Measurements from ENCODE around the gene UNC13A.

DNA sequence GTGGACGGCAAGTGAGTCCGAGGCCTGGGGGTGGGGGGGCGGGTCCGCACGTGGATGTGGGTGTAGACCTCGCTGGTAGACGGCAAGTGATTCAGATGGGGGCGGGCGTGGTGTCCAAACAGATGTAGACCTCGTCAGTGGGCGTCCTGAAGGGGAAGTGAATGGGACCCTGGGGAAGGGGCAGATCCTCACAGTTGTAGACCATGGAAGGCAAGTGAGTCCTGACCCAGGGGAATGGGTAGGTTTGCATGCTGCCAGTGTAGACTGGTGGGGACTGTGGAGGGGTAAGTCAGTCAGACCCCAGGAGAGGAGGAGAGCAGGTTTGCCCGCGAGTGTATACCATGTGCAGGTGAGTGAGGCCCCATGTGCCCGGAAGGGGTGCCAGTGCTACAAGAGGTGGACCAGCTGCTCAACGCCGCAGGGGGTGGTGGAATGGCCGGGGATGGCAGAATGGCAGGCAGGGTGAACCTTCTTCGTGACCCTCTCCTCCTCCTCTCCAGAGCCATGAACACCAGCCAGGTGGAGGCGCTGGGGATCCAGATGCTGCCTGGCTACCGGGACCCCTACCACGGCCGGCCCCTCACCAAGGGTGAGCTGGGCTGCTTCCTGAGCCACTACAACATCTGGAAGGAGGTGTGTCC is 110.6 kb downstream of the UNC13A start:
- TF ChIP-seq CTCF (conservative IDR thresholded peaks at IDR 0.05) (no peak), ZFX (IDR thresholded peaks at IDR 0.05) (no peak)
